ENCODE data around the gene MFSD11. TPM values are rescaled to one million over a fixed set of nuclear protein-coding genes. Genes with fewer than 3 reads are reported as not detected.
"Not testable (repeated sequence)": the region's sequence is repeated elsewhere in the genome, so short reads cannot be mapped to it uniquely, and the experiment has no call there.

MFSD11 gene
- total RNA-seq, 1 experiment from 2014 or later, result 23.4 TPM

GRCh38 chr17:76797241-76797840 lies 59.4 kb downstream of the MFSD11 start:
- no peak for DNase-seq (ENCODE audit: low read depth)

GRCh38 chr17:76801706-76802105 lies 63.8 kb downstream of the MFSD11 start:
- no peak for DNase-seq (ENCODE audit: low read depth)

GRCh38 chr17:76805319-76805718 lies 67.4 kb downstream of the MFSD11 start:
- no peak for DNase-seq (ENCODE audit: low read depth)

GRCh38 chr17:76806151-76806550 lies 68.2 kb downstream of the MFSD11 start:
- DNase-seq (ENCODE audit: low read depth), result not testable (repeated sequence)

GRCh38 chr17:76806767-76807166 lies 68.8 kb downstream of the MFSD11 start:
- not testable (repeated sequence) for DNase-seq (ENCODE audit: low read depth)

- DNase-seq (ENCODE audit: low read depth), result no peak
Observed at GRCh38 chr17:76808326-76808725, 70.4 kb downstream of the MFSD11 start.

GRCh38 chr17:76810956-76811355 lies 73.0 kb downstream of the MFSD11 start:
- no peak for DNase-seq (ENCODE audit: low read depth)

- DNase-seq (ENCODE audit: low read depth), result no peak
Observed at GRCh38 chr17:76811834-76812233, 73.9 kb downstream of the MFSD11 start.

GRCh38 chr17:76812263-76812662 lies 74.3 kb downstream of the MFSD11 start:
- no peak for DNase-seq (ENCODE audit: low read depth)

- no peak for DNase-seq (ENCODE audit: low read depth)
Observed at GRCh38 chr17:76812968-76813367, 75.0 kb downstream of the MFSD11 start.

- not testable (repeated sequence) for DNase-seq (ENCODE audit: low read depth)
Observed at GRCh38 chr17:76815907-76816589, 78.1 kb downstream of the MFSD11 start.

- peak; percentile 56 for DNase-seq (ENCODE audit: low read depth)
Observed at GRCh38 chr17:76816590-76817135, 78.7 kb downstream of the MFSD11 start.

GRCh38 chr17:76820039-76820438 lies 82.1 kb downstream of the MFSD11 start:
- DNase-seq (ENCODE audit: low read depth), result peak; percentile 25

- no peak for DNase-seq (ENCODE audit: low read depth)
Observed at GRCh38 chr17:76820561-76820960, 82.6 kb downstream of the MFSD11 start.

GRCh38 chr17:76822184-76822778 lies 84.4 kb downstream of the MFSD11 start:
- no peak for DNase-seq (ENCODE audit: low read depth)

GRCh38 chr17:76824093-76824492 lies 86.2 kb downstream of the MFSD11 start:
- DNase-seq (ENCODE audit: low read depth), result peak; percentile 34

GRCh38 chr17:76826330-76827068 lies 88.6 kb downstream of the MFSD11 start:
- peak; percentile 22 for DNase-seq (ENCODE audit: low read depth)

- peak; percentile 67 for DNase-seq (ENCODE audit: low read depth)
Observed at GRCh38 chr17:76827736-76828135, 89.8 kb downstream of the MFSD11 start.
